Mucosa of descending colon (tissue), 3 donors: ENCODE measurements around the gene KCNH6. TPM values are rescaled to one million over a fixed set of nuclear protein-coding genes. Genes with fewer than 3 reads are reported as not detected.

Source experiments
- ATAC-seq: fragments of 200-7000 bp; cut with Tn5 transposase; one replicate; pipeline ENCODE4 v1.9.1; 2020; ENCODE audit warnings: mild to moderate bottlenecking, moderate library complexity
- DNase-seq, 3 donors: peaks; one replicate each; pipeline ENCODE4 v3.0.0-alpha.2; 2020
- H3K36me3 ChIP-seq: fragments of 200-600 bp; one replicate; pipeline ENCODE4 v1.8.0; 2021; ENCODE audit warnings: low read depth, mild to moderate bottlenecking
- H3K4me1 ChIP-seq: fragments of 200-600 bp; one replicate; pipeline ENCODE4 v1.8.0; 2021; ENCODE audit warnings: low read depth, mild to moderate bottlenecking
- H3K4me3 ChIP-seq: fragments of 200-600 bp; one replicate; pipeline ENCODE4 v1.8.0; 2021; ENCODE audit warnings: mild to moderate bottlenecking
- H3K9me3 ChIP-seq: fragments of 200-600 bp; one replicate; pipeline ENCODE4 v1.8.0; 2021; ENCODE audit warnings: mild to moderate bottlenecking
- intact Hi-C, 2 donors: fragments of 100-400 bp; cut with DNase I in 1 of 2; cut with micrococcal nuclease in 1 of 2; formaldehyde crosslinking; loops; one replicate each; pipeline versions ENCODE4 v1.11.0 to v1.11.1; 2022; cut with DNase I, micrococcal nuclease
- total RNA-seq, 3 donors: library from RNA; stranded (reverse); fragmentation: NEBNext Ultra II Directional in 2 of 3; extraction: Animal tissue kit (Norgen Biotek cat#: 25700) in 2 of 3; gene quantifications; one replicate each; pipeline versions ENCODE4 v1.2.1 to v1.2.4, GENCODE V29; 2021 to 2023
- TF ChIP-seq, protein P1 (sequence below): fragments of 200-600 bp; IDR thresholded peaks from one replicate; pipeline ENCODE4 v1.8.0; 2022; ENCODE audit warnings: antibody characterized with exemption, mild to moderate bottlenecking
- donor health status: DM: no; HTN: no; CAD: no; lungs with moderate emphysema.
- donor health status: DM: no; HTN: no; CAD: no.
- donor health status: DM: no; HTN: yes; CAD: no.

The KCNH6 gene
- total RNA-seq, 3 donors from 2014 or later = 0.58 to 0.64 TPM; not detected in 1

- intact Hi-C loops = no loop called here
- Histone ChIP-seq H3K36me3 (no peaks in the 10 kb centered on the region), H3K4me1 (peaks cover 24% of the 10 kb centered on the region), H3K4me3 (peak within 1 kb of the TSS; percentile 73), H3K9me3 (no peaks in the 10 kb centered on the region)
- TF ChIP-seq, protein P1, sequence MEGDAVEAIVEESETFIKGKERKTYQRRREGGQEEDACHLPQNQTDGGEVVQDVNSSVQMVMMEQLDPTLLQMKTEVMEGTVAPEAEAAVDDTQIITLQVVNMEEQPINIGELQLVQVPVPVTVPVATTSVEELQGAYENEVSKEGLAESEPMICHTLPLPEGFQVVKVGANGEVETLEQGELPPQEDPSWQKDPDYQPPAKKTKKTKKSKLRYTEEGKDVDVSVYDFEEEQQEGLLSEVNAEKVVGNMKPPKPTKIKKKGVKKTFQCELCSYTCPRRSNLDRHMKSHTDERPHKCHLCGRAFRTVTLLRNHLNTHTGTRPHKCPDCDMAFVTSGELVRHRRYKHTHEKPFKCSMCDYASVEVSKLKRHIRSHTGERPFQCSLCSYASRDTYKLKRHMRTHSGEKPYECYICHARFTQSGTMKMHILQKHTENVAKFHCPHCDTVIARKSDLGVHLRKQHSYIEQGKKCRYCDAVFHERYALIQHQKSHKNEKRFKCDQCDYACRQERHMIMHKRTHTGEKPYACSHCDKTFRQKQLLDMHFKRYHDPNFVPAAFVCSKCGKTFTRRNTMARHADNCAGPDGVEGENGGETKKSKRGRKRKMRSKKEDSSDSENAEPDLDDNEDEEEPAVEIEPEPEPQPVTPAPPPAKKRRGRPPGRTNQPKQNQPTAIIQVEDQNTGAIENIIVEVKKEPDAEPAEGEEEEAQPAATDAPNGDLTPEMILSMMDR = peak; percentile 17
- ATAC-seq (peak; percentile 96), DNase-seq (peak; percentile 98 to 99 (median 98))
These were observed 27.0 kb downstream of the KCNH6 start, which contains the start of gene DCAF7 for GRCh38 chr17:63549946-63550816. Gene DCAF7 (plus strand): TSS chr17:63550477. CDS start chr17:63550678, 201 bp downstream.

DNA sequence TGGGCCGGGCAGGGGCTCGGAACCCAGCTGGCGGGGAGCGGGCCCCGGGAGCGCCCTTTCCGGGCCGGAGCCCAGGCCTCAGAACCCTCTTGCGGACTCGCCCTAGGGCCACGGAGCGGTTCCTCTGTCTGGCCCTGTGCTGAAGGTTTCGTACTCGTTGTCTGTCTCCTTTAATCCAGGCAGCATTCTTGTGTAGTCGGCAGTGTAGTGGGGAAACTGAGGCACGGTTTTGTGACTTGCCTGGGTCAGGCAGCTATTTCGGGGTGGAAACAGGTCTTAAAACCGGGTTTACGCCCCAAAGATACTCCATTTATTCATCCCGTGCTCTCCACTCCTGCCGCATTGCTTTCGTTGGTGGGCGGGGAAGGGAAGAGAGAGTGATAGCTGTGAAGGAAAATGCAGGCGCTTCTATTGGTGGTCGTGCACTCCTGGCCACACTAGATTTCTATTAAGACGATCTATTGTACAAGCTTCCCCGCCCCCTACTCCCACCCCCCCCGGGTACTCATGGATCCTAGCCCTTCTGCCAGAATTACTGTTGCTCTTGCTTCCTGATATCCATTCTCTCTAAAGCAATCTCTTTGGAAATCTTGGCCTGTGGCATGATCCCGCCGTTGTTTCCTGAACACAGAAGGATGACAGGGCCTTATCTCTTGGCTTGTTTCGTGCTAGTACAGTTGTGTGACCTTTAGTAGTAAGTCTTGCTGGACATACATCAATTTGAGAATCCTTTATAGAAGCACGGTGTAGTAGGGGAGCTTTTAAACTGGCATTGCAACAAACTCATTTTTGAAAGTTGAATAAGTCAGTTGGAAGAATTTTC, 27.9 kb downstream of the KCNH6 start:
- Histone ChIP-seq H3K36me3 (no peaks in the 10 kb centered on the region), H3K4me1 (peaks cover 24% of the 10 kb centered on the region), H3K4me3 (peak overlapping the region; percentile 73), H3K9me3 (no peaks in the 10 kb centered on the region)
- intact Hi-C loops = no loop called here
- DNase-seq (peak in 1 of 3 donors; percentile 23), ATAC-seq (peak; percentile 27)
- TF ChIP-seq, protein P1 = no peak

DNA sequence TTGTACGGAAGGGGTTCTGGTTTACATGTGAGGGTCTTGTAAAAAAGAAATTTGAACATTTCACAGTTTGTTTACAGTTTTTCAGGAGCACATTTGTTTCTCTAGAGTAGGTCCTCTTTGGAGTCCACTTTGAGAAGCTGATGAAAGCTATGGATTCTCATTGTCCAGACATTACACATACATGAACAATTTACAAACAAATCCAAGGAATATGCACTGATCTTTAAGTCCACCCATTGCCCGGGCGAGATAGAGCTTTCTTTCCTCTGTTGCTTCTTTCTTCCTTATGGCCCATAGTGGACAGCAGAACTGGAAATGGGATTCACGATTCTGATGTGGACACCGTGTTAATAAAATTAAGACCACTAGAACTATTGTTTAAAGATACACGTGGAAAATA, 29.1 kb downstream of the KCNH6 start:
- ATAC-seq (no peak), DNase-seq (no peak)
- Histone ChIP-seq H3K36me3 (no peaks in the 10 kb centered on the region), H3K4me3 (no peak overlapping the region), H3K4me1 (peaks cover 24% of the 10 kb centered on the region), H3K9me3 (no peaks in the 10 kb centered on the region)
- TF ChIP-seq, protein P1 = no peak
- intact Hi-C loops = no loop called here

DNA sequence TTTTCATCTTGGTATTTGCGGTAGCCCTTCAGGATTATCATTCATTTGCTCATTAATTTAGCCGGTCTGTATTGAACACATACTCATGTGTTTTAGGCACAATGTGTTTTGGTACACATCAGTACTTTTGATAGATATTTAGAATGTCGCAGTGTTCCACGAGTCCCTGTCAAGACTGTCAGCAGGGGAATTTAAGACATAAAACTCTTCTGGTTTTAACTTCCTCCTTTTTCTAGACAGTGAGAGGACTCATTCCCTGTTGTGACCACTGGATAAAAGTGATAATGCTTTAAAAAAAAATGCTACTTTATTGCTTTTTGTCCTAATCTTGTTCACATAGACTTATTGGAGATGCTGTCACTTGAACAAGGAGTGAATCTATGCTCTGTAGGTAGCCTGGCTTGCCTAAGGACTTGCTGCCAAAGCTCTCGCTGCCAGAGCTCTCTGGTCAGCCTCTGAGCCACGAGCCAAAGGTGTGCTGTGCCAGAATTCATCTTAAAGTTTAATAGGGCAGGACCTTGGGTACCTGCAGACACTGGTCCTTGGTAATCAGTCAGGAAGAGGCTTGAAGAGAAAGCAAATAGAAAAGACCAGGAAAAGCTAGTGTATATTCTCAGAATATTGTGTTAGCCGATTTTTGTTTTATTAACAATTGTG, 32.5 kb downstream of the KCNH6 start:
- Histone ChIP-seq H3K4me1 (peaks cover 17% of the 10 kb centered on the region), H3K9me3 (no peaks in the 10 kb centered on the region), H3K4me3 (no peak overlapping the region), H3K36me3 (no peaks in the 10 kb centered on the region)
- TF ChIP-seq, protein P1 = no peak
- DNase-seq (no peak), ATAC-seq (no peak)
- intact Hi-C loops = no loop called here

DNA sequence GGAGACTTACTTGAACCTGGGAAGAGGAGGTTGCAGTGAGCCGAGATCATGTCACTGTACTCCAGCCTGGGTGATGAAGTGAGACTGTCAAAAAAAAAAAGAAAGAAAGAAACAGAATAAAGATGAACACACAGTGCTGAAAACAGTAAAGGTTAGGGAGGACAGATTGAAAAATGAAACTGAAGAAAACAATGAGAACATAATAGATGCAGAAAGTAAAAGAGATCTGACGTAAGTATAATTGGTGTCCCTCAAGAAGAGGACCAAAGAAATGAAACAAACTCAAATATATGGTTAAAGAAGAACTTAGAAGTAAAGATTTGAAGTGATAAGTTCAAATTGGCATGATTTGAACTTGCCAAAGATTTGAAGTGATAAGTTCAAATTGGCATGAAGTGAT, 34.3 kb downstream of the KCNH6 start:
- Histone ChIP-seq H3K9me3 (no peaks in the 10 kb centered on the region), H3K36me3 (no peaks in the 10 kb centered on the region), H3K4me1 (peaks cover 11% of the 10 kb centered on the region), H3K4me3 (no peak overlapping the region)
- TF ChIP-seq, protein P1 = no peak
- ATAC-seq = no peak
- intact Hi-C loops = no loop called here
- DNase-seq = no peak
